NCI-H2107 treated with DMSO at 0.1 percent for 48 hours (cell line): ENCODE measurements around the gene PDCD2L.
"Not testable (repeated sequence)": the region's sequence is repeated elsewhere in the genome, so short reads cannot be mapped to it uniquely, and the experiment has no call there.

Experiments used
- DNase-seq: peaks from one replicate; lab custom pipeline; 2025; ENCODE audit not compliant: unreplicated experiment; lab: John Stamatoyannopoulos, UW

The PDCD2L gene

GRCh38 chr19:34404109-34404909, at the start of gene PDCD2L:
TSS of gene PDCD2L (plus strand) at chr19:34404399. CDS start at chr19:34404431, 32 bp downstream.
- DNase-seq, result peak; percentile 87

GRCh38 chr19:34355201-34355600, 49.0 kb upstream of the PDCD2L start:
- DNase-seq, result no peak

- no peak for DNase-seq
These were observed 47.3 kb upstream of the PDCD2L start for GRCh38 chr19:34356875-34357274.

- no peak for DNase-seq
These were observed 46.8 kb upstream of the PDCD2L start for GRCh38 chr19:34357431-34357830.

- DNase-seq, result peak; percentile 80
These were observed 44.9 kb upstream of the PDCD2L start for GRCh38 chr19:34359140-34359953.

- DNase-seq, result no peak
These were observed 44.3 kb upstream of the PDCD2L start for GRCh38 chr19:34359954-34360315.

- no peak for DNase-seq
These were observed 43.8 kb upstream of the PDCD2L start for GRCh38 chr19:34360354-34360909.

GRCh38 chr19:34362679-34363069, 41.5 kb upstream of the PDCD2L start:
- no peak for DNase-seq

- no peak for DNase-seq
These were observed 41.1 kb upstream of the PDCD2L start for GRCh38 chr19:34363094-34363493.

- no peak for DNase-seq
These were observed 40.3 kb upstream of the PDCD2L start for GRCh38 chr19:34363930-34364329.

GRCh38 chr19:34364462-34364829, 39.8 kb upstream of the PDCD2L start:
- DNase-seq, result no peak

- peak; percentile 54 for DNase-seq
These were observed 39.3 kb upstream of the PDCD2L start, which contains the start of gene GPI for GRCh38 chr19:34364830-34365462. TSS of gene GPI (plus strand) at chr19:34365196. CDS start at chr19:34365267, 71 bp downstream.

- peak; percentile 6 for DNase-seq
These were observed 38.5 kb upstream of the PDCD2L start for GRCh38 chr19:34365463-34366401.

GRCh38 chr19:34366738-34367623, 37.2 kb upstream of the PDCD2L start:
- no peak for DNase-seq

- no peak for DNase-seq
These were observed 36.6 kb upstream of the PDCD2L start for GRCh38 chr19:34367624-34367957.

GRCh38 chr19:34368338-34368737, 35.9 kb upstream of the PDCD2L start:
- DNase-seq, result no peak

- not testable (repeated sequence) for DNase-seq
These were observed 35.0 kb upstream of the PDCD2L start for GRCh38 chr19:34369166-34369565.

- DNase-seq, result no peak
These were observed 34.1 kb upstream of the PDCD2L start for GRCh38 chr19:34370117-34370516.

GRCh38 chr19:34370983-34371382, 33.2 kb upstream of the PDCD2L start:
- DNase-seq, result no peak
